GM12878 (cell line): ENCODE results near the gene MPRIP. TPM values are rescaled to one million over a fixed set of nuclear protein-coding genes. Genes with fewer than 3 reads are reported as not detected.

Source experiments
- ATAC-seq: fragments of 200-7000 bp; cut with Tn5 transposase; 3 replicates; pipeline ENCODE4 v1.9.1; 2020; ENCODE audit warnings: mild to moderate bottlenecking, moderate library complexity
- BruUV-seq: library from RNA; stranded (reverse); fragments of 400-500 nt; replicated peaks from 2 replicates; lab custom pipeline; 2021; lab: Mats Ljungman, UMichigan
- CTCF ChIA-PET: fragments of 300-600 bp; sonication (Branson Sonifier 250); formaldehyde crosslinking; extraction: SDS; loops from one replicate; lab custom pipeline; 2021; ENCODE audit warnings: inconsistent platforms; lab: Yijun Ruan, JAX
- POLR2A ChIA-PET: fragments of 350-600 bp; formaldehyde crosslinking; extraction: SDS; loops from one replicate; lab custom pipeline; 2021; ENCODE audit warnings: inconsistent platforms; lab: Charles Lee
- RAD21 ChIA-PET: fragments of 300-600 bp; sonication (Branson Sonifier 250); formaldehyde crosslinking; loops from one replicate; lab custom pipeline; 2023; ENCODE audit warnings: antibody characterized with exemption; ENCODE audit not compliant: unreplicated experiment; lab: Charles Lee
- SMC1A ChIA-PET: fragments of 300-600 bp; sonication (Branson Sonifier 250); formaldehyde crosslinking; loops from one replicate; lab custom pipeline; 2023; ENCODE audit not compliant: unreplicated experiment, uncharacterized antibody; lab: Charles Lee
- DNase-seq: peaks from one replicate; pipeline ENCODE4 v3.0.0-alpha.2; 2011; ENCODE audit warnings: low read depth, low spot score
- FAIRE-seq: peaks from 3 replicates; lab custom pipeline; 2011; peaks lifted over from hg19 to GRCh38; lab: Jason Lieb, UNC
- H2AFZ ChIP-seq: 2 replicates; pipeline ENCODE4 v1.6.0; 2011; ENCODE audit warnings: low read depth, low read length, control low read depth; ENCODE audit not compliant: control insufficient read depth
- H3K27ac ChIP-seq: 2 replicates; pipeline ENCODE4 v1.5.1; 2011; ENCODE audit warnings: control low read depth; ENCODE audit not compliant: control insufficient read depth, insufficient read depth
- H3K27me3 ChIP-seq, 2 experiments: replicated peaks in 1 of 2; 2 replicates each; pipeline versions ENCODE4 v1.6.0 to v1.6.1; 2011; ENCODE audit warnings: low read length in 1 of 2; ENCODE audit not compliant: control insufficient read depth in 2 of 2, insufficient read depth in 2 of 2
- H3K36me3 ChIP-seq, 2 experiments: 2 replicates each; pipeline ENCODE4 v1.5.1; 2011; ENCODE audit warnings: low read length in 1 of 2; ENCODE audit not compliant: control insufficient read depth in 2 of 2, insufficient read depth in 2 of 2
- H3K4me1 ChIP-seq: 2 replicates; pipeline ENCODE4 v1.6.1; 2011; ENCODE audit warnings: mild to moderate bottlenecking, low read length, moderate library complexity, mixed read lengths; ENCODE audit not compliant: control insufficient read depth, insufficient read depth
- H3K4me2 ChIP-seq: 2 replicates; pipeline ENCODE4 v1.6.0; 2011; ENCODE audit warnings: control low read depth; ENCODE audit not compliant: control insufficient read depth, insufficient read depth
- H3K4me3 ChIP-seq: fragments of 200-600 bp; sonication (generic); 2 replicates; pipeline ENCODE4 v1.5.1; 2016
- H3K79me2 ChIP-seq: 2 replicates; pipeline ENCODE4 v1.6.0; 2011; ENCODE audit warnings: low read length; ENCODE audit not compliant: control insufficient read depth, insufficient read depth
- H3K9ac ChIP-seq: 2 replicates; pipeline ENCODE4 v1.8.0; 2011; ENCODE audit warnings: low read length, control low read depth, mixed read lengths; ENCODE audit not compliant: control insufficient read depth, insufficient read depth
- H3K9me3 ChIP-seq: replicated peaks from 3 replicates; pipeline ENCODE4 v1.5.1; 2011; ENCODE audit warnings: mild to moderate bottlenecking, low read length; ENCODE audit not compliant: control insufficient read depth, insufficient read depth
- H4K20me1 ChIP-seq: 2 replicates; pipeline ENCODE4 v1.6.0; 2011; ENCODE audit not compliant: control insufficient read depth, insufficient read depth
- BACH1 ChIP-seq: fragments of 450-650 bp; IDR thresholded peaks from 2 replicates; pipeline ENCODE4 v1.6.1; 2017; ENCODE audit warnings: mild to moderate bottlenecking, borderline replicate concordance
- CBX5 ChIP-seq: sonication (generic); IDR thresholded peaks from 2 replicates; pipeline ENCODE4 v1.6.1; 2016; ENCODE audit warnings: low read depth, moderate library complexity, mild to moderate bottlenecking, inconsistent platforms
- ESRRA ChIP-seq: IDR thresholded peaks from 2 replicates; pipeline ENCODE4 v1.6.1; 2012; ENCODE audit warnings: mild to moderate bottlenecking, low read length, improper control_type of control experiment
- FOXK2 ChIP-seq: fragments of 450-650 bp; IDR thresholded peaks from 2 replicates; pipeline ENCODE4 v1.6.1; 2017; ENCODE audit warnings: mild to moderate bottlenecking, moderate library complexity
- SPI1 ChIP-seq: IDR thresholded peaks from 2 replicates; pipeline ENCODE4 v1.6.1; 2011; ENCODE audit warnings: low read depth, mild to moderate bottlenecking, low read length, moderate library complexity, borderline replicate concordance; ENCODE audit not compliant: insufficient read depth
- WRNIP1 ChIP-seq: IDR thresholded peaks from 2 replicates; pipeline ENCODE4 v1.6.1; 2011; ENCODE audit warnings: low read depth, low read length, improper control_type of control experiment, borderline replicate concordance
- ZNF622 ChIP-seq: fragments of 450-650 bp; IDR thresholded peaks from 2 replicates; pipeline ENCODE4 v1.6.1; 2017; ENCODE audit warnings: mild to moderate bottlenecking, inconsistent platforms
- ZSCAN29 ChIP-seq: fragments of 450-650 bp; IDR thresholded peaks from 2 replicates; pipeline ENCODE4 v1.6.1; 2017; ENCODE audit warnings: mild to moderate bottlenecking, moderate library complexity
- ZZZ3 ChIP-seq: IDR thresholded peaks from 2 replicates; pipeline ENCODE4 v1.6.1; 2011; ENCODE audit warnings: low read depth; ENCODE audit not compliant: control insufficient read depth, insufficient read length
- WGBS: methylation state at CpG from one replicate; pipeline ENCODE4 v1.1.6; 2016; ENCODE audit warnings: low lambda C conversion rate; ENCODE audit not compliant: insufficient replicate concordance, insufficient coverage; ENCODE audit errors: missing lambda C conversion rate; 5-methylcytosine and 5-hydroxymethylcytosine counted together
- in situ Hi-C: fragments of 300-500 bp; cut with MboI; formaldehyde crosslinking; loops from 9 replicates; pipeline ENCODE4 v1.14.3; 2018; ENCODE audit warnings: mixed read lengths
- intact Hi-C: fragments of 100-400 bp; cut with micrococcal nuclease; formaldehyde crosslinking; loops from one replicate; pipeline ENCODE4 v1.14.2; 2022; ENCODE audit not compliant: unreplicated experiment
- polyA plus RNA-seq, 11 experiments: library from polyadenylated mRNA; depleted of rRNA in 4 of 11; unstranded in 6 of 11; stranded (reverse) in 5 of 11; fragments of >200 nt; fragmentation: Nextera tagmentation in 4 of 11; fragmentation: Illumina TruSeq in 1 of 11; extraction: Ambion mirVana in 4 of 11; extraction: Trizol in 1 of 11; gene quantifications; 1 replicate in 1 of 11; 2 replicates in 10 of 11; pipeline versions ENCODE4 v1.2.1 to v1.2.3, GENCODE V29; 2011 to 2016; ENCODE audit warnings: inconsistent platforms in 2 of 11, missing spikeins in 2 of 11, low read depth in 1 of 11
- total RNA-seq, 4 experiments: library from RNA; depleted of rRNA in 3 of 4; stranded (reverse); fragments of >200 nt in 3 of 4; fragmentation: Illumina TruSeq in 1 of 4; extraction: Trizol in 1 of 4; gene quantifications; 2 replicates each; pipeline versions ENCODE4 v1.2.1 to v1.2.3, GENCODE V29; 2013 to 2021
- TF ChIP-seq, protein P1 (sequence below): fragments of 450-650 bp; IDR thresholded peaks from 2 replicates; pipeline ENCODE4 v1.6.1; 2016; ENCODE audit warnings: mild to moderate bottlenecking, moderate library complexity, borderline replicate concordance
- TF ChIP-seq, protein P2 (sequence below): fragments of 450-650 bp; IDR thresholded peaks from 2 replicates; pipeline ENCODE4 v1.6.1; 2018; ENCODE audit warnings: borderline replicate concordance, mild to moderate bottlenecking; ENCODE audit not compliant: partially characterized antibody
- TF ChIP-seq, protein P3 (sequence below): fragments of 150-350 bp; IDR thresholded peaks from 2 replicates; pipeline ENCODE4 v1.6.1; 2016; ENCODE audit warnings: low read depth, low read length
- TF ChIP-seq, protein P4 (sequence below): fragments of 450-650 bp; IDR thresholded peaks from 2 replicates; pipeline ENCODE4 v1.6.1; 2017; ENCODE audit warnings: low read depth, mild to moderate bottlenecking, moderate library complexity

Gene MPRIP
- total and polyA plus RNA-seq, 10 of the 15 experiments (the other 5 are each of a cell fraction or from before 2014, with no cell fraction given): 16.5 to 168 (median 71.7) TPM

DNA sequence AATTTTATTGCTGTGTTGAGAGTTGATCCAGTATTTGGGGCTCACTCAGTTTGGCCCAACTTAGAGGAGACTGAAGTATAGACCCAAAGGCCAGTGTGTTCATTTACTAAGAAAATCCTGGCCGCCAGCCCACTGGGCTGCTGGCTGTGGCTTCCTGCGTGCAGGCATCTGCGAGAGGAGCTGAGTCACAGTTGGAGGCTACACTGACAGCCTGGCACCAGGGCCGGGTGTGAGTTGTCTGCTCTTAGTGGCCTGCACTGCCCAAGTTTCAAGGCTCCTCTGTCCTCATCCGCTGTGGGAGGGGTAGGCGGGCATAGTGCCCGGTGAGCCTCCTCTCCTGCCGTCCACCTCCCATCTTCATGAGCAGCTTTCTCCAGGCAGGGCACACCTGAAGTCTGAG is 109.7 kb downstream of the MPRIP start:
- DNase-seq (no peak), FAIRE-seq (no peak), ATAC-seq (no peak)
- ChIA-PET CTCF (no interaction called here), SMC1A (interaction anchor here (1.0 kb wide), 1 partner anchor 13 kb away, joined by 4 read pairs; no protein-coding TSS in a partner anchor), POLR2A (no interaction called here), RAD21 (no interaction called here)
- H3K27me3 ChIP-seq: no peaks in the 10 kb centered on the region
- no peak overlapping the region for H2AFZ ChIP-seq
- H4K20me1 ChIP-seq: no peaks in the 10 kb centered on the region
- 64% methylated on average over 8 of the region's 8 CpGs for WGBS
- intact Hi-C loops (no loop called here), in situ Hi-C loops (no loop called here)
- H3K36me3 ChIP-seq: peaks cover 15 to 22% of the 10 kb centered on the region in 2 experiments
- BruUV-seq: no TSS peak
- no peak overlapping the region for H3K4me3 ChIP-seq
- no peaks in the 10 kb centered on the region for H3K79me2 ChIP-seq
- H3K4me2 ChIP-seq: no peak overlapping the region
- H3K27ac ChIP-seq: no peak overlapping the region
- H3K9me3 ChIP-seq: no peaks in the 10 kb centered on the region; the same call in 2 of the 3 replicates
- peaks cover 14% of the 10 kb centered on the region for H3K4me1 ChIP-seq
- no peak overlapping the region for H3K9ac ChIP-seq
- no peak for TF ChIP-seq BACH1
- no peak for TF ChIP-seq ESRRA
- no peak for TF ChIP-seq FOXK2
- no peak for TF ChIP-seq CBX5
- TF ChIP-seq WRNIP1: no peak
- TF ChIP-seq, protein P1, sequence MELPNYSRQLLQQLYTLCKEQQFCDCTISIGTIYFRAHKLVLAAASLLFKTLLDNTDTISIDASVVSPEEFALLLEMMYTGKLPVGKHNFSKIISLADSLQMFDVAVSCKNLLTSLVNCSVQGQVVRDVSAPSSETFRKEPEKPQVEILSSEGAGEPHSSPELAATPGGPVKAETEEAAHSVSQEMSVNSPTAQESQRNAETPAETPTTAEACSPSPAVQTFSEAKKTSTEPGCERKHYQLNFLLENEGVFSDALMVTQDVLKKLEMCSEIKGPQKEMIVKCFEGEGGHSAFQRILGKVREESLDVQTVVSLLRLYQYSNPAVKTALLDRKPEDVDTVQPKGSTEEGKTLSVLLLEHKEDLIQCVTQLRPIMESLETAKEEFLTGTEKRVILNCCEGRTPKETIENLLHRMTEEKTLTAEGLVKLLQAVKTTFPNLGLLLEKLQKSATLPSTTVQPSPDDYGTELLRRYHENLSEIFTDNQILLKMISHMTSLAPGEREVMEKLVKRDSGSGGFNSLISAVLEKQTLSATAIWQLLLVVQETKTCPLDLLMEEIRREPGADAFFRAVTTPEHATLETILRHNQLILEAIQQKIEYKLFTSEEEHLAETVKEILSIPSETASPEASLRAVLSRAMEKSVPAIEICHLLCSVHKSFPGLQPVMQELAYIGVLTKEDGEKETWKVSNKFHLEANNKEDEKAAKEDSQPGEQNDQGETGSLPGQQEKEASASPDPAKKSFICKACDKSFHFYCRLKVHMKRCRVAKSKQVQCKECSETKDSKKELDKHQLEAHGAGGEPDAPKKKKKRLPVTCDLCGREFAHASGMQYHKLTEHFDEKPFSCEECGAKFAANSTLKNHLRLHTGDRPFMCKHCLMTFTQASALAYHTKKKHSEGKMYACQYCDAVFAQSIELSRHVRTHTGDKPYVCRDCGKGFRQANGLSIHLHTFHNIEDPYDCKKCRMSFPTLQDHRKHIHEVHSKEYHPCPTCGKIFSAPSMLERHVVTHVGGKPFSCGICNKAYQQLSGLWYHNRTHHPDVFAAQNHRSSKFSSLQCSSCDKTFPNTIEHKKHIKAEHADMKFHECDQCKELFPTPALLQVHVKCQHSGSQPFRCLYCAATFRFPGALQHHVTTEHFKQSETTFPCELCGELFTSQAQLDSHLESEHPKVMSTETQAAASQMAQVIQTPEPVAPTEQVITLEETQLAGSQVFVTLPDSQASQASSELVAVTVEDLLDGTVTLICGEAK: no peak
- TF ChIP-seq, protein P2, sequence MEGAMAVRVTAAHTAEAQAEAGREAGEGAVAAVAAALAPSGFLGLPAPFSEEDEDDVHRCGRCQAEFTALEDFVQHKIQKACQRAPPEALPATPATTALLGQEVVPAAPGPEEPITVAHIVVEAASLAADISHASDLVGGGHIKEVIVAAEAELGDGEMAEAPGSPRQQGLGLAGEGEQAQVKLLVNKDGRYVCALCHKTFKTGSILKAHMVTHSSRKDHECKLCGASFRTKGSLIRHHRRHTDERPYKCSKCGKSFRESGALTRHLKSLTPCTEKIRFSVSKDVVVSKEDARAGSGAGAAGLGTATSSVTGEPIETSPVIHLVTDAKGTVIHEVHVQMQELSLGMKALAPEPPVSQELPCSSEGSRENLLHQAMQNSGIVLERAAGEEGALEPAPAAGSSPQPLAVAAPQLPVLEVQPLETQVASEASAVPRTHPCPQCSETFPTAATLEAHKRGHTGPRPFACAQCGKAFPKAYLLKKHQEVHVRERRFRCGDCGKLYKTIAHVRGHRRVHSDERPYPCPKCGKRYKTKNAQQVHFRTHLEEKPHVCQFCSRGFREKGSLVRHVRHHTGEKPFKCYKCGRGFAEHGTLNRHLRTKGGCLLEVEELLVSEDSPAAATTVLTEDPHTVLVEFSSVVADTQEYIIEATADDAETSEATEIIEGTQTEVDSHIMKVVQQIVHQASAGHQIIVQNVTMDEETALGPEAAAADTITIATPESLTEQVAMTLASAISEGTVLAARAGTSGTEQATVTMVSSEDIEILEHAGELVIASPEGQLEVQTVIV: no peak
- TF ChIP-seq ZSCAN29: no peak
- TF ChIP-seq, protein P3, sequence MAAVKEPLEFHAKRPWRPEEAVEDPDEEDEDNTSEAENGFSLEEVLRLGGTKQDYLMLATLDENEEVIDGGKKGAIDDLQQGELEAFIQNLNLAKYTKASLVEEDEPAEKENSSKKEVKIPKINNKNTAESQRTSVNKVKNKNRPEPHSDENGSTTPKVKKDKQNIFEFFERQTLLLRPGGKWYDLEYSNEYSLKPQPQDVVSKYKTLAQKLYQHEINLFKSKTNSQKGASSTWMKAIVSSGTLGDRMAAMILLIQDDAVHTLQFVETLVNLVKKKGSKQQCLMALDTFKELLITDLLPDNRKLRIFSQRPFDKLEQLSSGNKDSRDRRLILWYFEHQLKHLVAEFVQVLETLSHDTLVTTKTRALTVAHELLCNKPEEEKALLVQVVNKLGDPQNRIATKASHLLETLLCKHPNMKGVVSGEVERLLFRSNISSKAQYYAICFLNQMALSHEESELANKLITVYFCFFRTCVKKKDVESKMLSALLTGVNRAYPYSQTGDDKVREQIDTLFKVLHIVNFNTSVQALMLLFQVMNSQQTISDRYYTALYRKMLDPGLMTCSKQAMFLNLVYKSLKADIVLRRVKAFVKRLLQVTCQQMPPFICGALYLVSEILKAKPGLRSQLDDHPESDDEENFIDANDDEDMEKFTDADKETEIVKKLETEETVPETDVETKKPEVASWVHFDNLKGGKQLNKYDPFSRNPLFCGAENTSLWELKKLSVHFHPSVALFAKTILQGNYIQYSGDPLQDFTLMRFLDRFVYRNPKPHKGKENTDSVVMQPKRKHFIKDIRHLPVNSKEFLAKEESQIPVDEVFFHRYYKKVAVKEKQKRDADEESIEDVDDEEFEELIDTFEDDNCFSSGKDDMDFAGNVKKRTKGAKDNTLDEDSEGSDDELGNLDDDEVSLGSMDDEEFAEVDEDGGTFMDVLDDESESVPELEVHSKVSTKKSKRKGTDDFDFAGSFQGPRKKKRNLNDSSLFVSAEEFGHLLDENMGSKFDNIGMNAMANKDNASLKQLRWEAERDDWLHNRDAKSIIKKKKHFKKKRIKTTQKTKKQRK: no peak
- TF ChIP-seq, protein P4, sequence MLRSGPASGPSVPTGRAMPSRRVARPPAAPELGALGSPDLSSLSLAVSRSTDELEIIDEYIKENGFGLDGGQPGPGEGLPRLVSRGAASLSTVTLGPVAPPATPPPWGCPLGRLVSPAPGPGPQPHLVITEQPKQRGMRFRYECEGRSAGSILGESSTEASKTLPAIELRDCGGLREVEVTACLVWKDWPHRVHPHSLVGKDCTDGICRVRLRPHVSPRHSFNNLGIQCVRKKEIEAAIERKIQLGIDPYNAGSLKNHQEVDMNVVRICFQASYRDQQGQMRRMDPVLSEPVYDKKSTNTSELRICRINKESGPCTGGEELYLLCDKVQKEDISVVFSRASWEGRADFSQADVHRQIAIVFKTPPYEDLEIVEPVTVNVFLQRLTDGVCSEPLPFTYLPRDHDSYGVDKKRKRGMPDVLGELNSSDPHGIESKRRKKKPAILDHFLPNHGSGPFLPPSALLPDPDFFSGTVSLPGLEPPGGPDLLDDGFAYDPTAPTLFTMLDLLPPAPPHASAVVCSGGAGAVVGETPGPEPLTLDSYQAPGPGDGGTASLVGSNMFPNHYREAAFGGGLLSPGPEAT: no peak
- no peak for TF ChIP-seq ZNF622
- no peak for TF ChIP-seq SPI1
- no peak for TF ChIP-seq ZZZ3
